Measurements from ENCODE around the gene EPC1.

EPC1 gene

GRCh38 chr10:32333849-32334248 lies 13.1 kb downstream of the EPC1 start:
- Histone ChIP-seq H3K9me3 (replicated peaks; ENCODE audit: insufficient read depth, low read length) (no peaks in the 10 kb centered on the region), H2AFZ (ENCODE audit: low read length) (no peak overlapping the region), H4K20me1 (ENCODE audit: insufficient read depth, low read length) (peaks cover 79% of the 10 kb centered on the region), H3K4me3 (ENCODE audit: low read length) (no peak overlapping the region), H3K9me2 (replicated peaks; ENCODE audit: insufficient read depth, low read length) (no peaks in the 10 kb centered on the region), H3K27ac (ENCODE audit: low read length) (no peak overlapping the region), H3K4me2 (ENCODE audit: low read depth, low read length) (no peak overlapping the region), H3F3A (ENCODE audit: insufficient read depth, low read length) (no peaks in the 10 kb centered on the region), H3K27me3 (replicated peaks; ENCODE audit: insufficient read depth, low read length) (no peaks in the 10 kb centered on the region), H3K79me2 (ENCODE audit: low read length) (peaks cover 99% of the 10 kb centered on the region), H3K4me1 (ENCODE audit: low read length) (peaks cover 6% of the 10 kb centered on the region; the same call in 1 of the 2 replicates), H3K9ac (ENCODE audit: low read length) (no peak overlapping the region), H3K36me3 (replicated peaks; ENCODE audit: insufficient read depth, low read length) (no peaks in the 10 kb centered on the region)
- no peak for DNase-seq
- no peak for TF ChIP-seq EZH2phosphoT487 (IDR thresholded peaks at IDR 0.05; ENCODE audit: low read length)
- TF ChIP-seq CTCF (IDR thresholded peaks at IDR 0.05; ENCODE audit: low read length): no peak
- no peak for TF ChIP-seq EZH2 (optimal IDR thresholded peaks at IDR 0.05; ENCODE audit: low read depth, low read length)

DNA sequence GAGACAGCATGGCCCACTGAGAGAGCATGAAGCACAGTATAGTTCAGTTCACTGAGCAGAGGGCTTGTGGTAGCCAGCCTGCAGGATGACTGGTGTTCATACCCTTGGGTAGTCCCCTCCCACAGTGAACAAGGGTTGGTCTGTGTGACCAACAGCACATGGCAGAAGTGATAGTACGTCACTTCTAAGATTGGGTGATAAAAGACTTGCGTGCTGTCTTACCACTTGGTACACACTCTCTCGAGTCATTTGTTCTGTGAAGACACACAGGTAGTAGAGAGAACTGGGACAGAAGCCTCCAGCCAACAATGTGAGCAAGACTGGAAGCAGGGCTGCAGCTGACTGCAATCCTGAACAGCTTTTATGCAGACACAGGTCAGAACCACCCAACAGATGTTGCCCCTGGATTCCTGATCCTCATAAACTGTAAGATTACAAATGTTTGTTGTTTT lies 14.6 kb downstream of the EPC1 start:
- Histone ChIP-seq H3K36me3 (replicated peaks; ENCODE audit: insufficient read depth, low read length) (no peaks in the 10 kb centered on the region), H3K9ac (ENCODE audit: low read length) (no peak overlapping the region), H3K4me1 (ENCODE audit: low read length) (peaks cover 6% of the 10 kb centered on the region; the same call in 1 of the 2 replicates), H3K27ac (ENCODE audit: low read length) (no peak overlapping the region), H3K27me3 (replicated peaks; ENCODE audit: insufficient read depth, low read length) (no peaks in the 10 kb centered on the region), H3K9me2 (replicated peaks; ENCODE audit: insufficient read depth, low read length) (no peaks in the 10 kb centered on the region), H3F3A (ENCODE audit: insufficient read depth, low read length) (no peaks in the 10 kb centered on the region), H3K4me2 (ENCODE audit: low read depth, low read length) (no peak overlapping the region), H3K4me3 (ENCODE audit: low read length) (no peak overlapping the region), H3K79me2 (ENCODE audit: low read length) (peaks cover 100% of the 10 kb centered on the region), H3K9me3 (replicated peaks; ENCODE audit: insufficient read depth, low read length) (no peaks in the 10 kb centered on the region), H4K20me1 (ENCODE audit: insufficient read depth, low read length) (peaks cover 81% of the 10 kb centered on the region), H2AFZ (ENCODE audit: low read length) (no peak overlapping the region)
- DNase-seq: no peak
- TF ChIP-seq EZH2phosphoT487 (IDR thresholded peaks at IDR 0.05; ENCODE audit: low read length) (no peak), EZH2 (optimal IDR thresholded peaks at IDR 0.05; ENCODE audit: low read depth, low read length) (no peak), CTCF (IDR thresholded peaks at IDR 0.05; ENCODE audit: low read length) (no peak)

DNA sequence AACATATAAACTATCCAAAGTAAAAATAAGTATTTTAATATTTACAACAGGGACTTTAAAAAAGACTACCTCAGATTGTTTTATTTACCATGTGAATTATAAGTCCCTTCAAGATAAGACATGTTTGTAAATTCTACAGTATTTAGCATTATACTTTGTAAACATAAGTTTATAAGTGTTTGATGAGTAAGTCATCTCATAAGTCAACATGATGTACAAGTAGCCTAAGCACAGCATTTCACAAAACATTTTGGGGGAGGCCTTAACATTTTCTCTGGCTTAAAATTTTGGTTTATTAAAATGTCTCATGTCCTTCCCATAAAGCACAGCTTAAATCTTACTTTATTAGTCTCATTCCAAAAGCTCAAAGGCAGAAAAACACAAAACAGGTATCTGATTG lies 15.4 kb downstream of the EPC1 start:
- H3K9ac ChIP-seq (ENCODE audit: low read length): no peak overlapping the region
- peaks cover 81% of the 10 kb centered on the region for H4K20me1 ChIP-seq (ENCODE audit: insufficient read depth, low read length)
- H3K4me2 ChIP-seq (ENCODE audit: low read depth, low read length): no peak overlapping the region
- no peak overlapping the region for H3K27ac ChIP-seq (ENCODE audit: low read length)
- peaks cover 6% of the 10 kb centered on the region; the same call in 1 of the 2 replicates for H3K4me1 ChIP-seq (ENCODE audit: low read length)
- no peak overlapping the region for H2AFZ ChIP-seq (ENCODE audit: low read length)
- H3K4me3 ChIP-seq (ENCODE audit: low read length): no peak overlapping the region
- no peaks in the 10 kb centered on the region for H3K9me3 ChIP-seq (replicated peaks; ENCODE audit: insufficient read depth, low read length)
- no peaks in the 10 kb centered on the region for H3F3A ChIP-seq (ENCODE audit: insufficient read depth, low read length)
- no peaks in the 10 kb centered on the region for H3K36me3 ChIP-seq (replicated peaks; ENCODE audit: insufficient read depth, low read length)
- TF ChIP-seq CTCF (IDR thresholded peaks at IDR 0.05; ENCODE audit: low read length) (no peak), EZH2 (optimal IDR thresholded peaks at IDR 0.05; ENCODE audit: low read depth, low read length) (no peak), EZH2phosphoT487 (IDR thresholded peaks at IDR 0.05; ENCODE audit: low read length) (no peak)
- no peaks in the 10 kb centered on the region for H3K9me2 ChIP-seq (replicated peaks; ENCODE audit: insufficient read depth, low read length)
- no peaks in the 10 kb centered on the region for H3K27me3 ChIP-seq (replicated peaks; ENCODE audit: insufficient read depth, low read length)
- peaks cover 100% of the 10 kb centered on the region for H3K79me2 ChIP-seq (ENCODE audit: low read length)
- no peak for DNase-seq
